HepG2 (cell line): ENCODE results near the gene BRSK2. TPM values are rescaled to one million over a fixed set of nuclear protein-coding genes. Genes with fewer than 3 reads are reported as not detected.

Source experiments
- ATAC-seq: fragments of 200-7000 bp; cut with Tn5 transposase; 3 replicates; pipeline ENCODE4 v1.9.1; 2020; ENCODE audit warnings: mild to moderate bottlenecking, moderate library complexity
- BruUV-seq: library from RNA; stranded (reverse); fragments of 400-500 nt; replicated peaks from 2 replicates; lab custom pipeline; 2021; lab: Mats Ljungman, UMichigan
- CTCF ChIA-PET: fragments of 300-600 bp; formaldehyde crosslinking; extraction: SDS; loops from one replicate; lab custom pipeline; 2021; ENCODE audit warnings: low total read pairs, inconsistent platforms, low intra/inter-chr PET ratio; lab: Yijun Ruan, JAX
- POLR2A ChIA-PET: fragments of 350-600 bp; sonication (Branson Sonifier 250); formaldehyde crosslinking; loops from one replicate; lab custom pipeline; 2020; ENCODE audit warnings: antibody characterized with exemption, inconsistent platforms; lab: Yijun Ruan, JAX
- DNase-seq: peaks from one replicate; pipeline ENCODE4 v3.0.0-alpha.2; 2015; ENCODE audit warnings: low spot score
- FAIRE-seq: peaks from 3 replicates; lab custom pipeline; 2011; peaks lifted over from hg19 to GRCh38; lab: Jason Lieb, UNC
- H2AFZ ChIP-seq: one replicate; pipeline ENCODE4 v1.6.1; 2011; ENCODE audit warnings: low read length, inconsistent platforms
- H3K27ac ChIP-seq: fragments of 300-600 bp; 3 replicates; pipeline ENCODE4 v1.8.0; 2011; ENCODE audit warnings: mixed run types, mild to moderate bottlenecking, mixed read lengths, low read length, inconsistent platforms; ENCODE audit not compliant: insufficient read depth; ENCODE audit errors: extremely low read length
- H3K27me3 ChIP-seq, 2 experiments: fragments of 200-600 bp in 1 of 2; 2 replicates in 1 of 2; 3 replicates in 1 of 2; pipeline versions ENCODE4 v1.6.0 to v1.8.0; 2011; ENCODE audit warnings: low read length in 2 of 2, mild to moderate bottlenecking in 2 of 2, moderate library complexity in 2 of 2, inconsistent platforms in 1 of 2; ENCODE audit not compliant: insufficient read depth in 2 of 2, control insufficient read depth in 1 of 2
- H3K36me3 ChIP-seq, 2 experiments: fragments of 200-600 bp in 1 of 2; replicated peaks in 1 of 2; 2 replicates in 1 of 2; 3 replicates in 1 of 2; pipeline versions ENCODE4 v1.5.1 to v1.8.0; 2011; ENCODE audit warnings: low read length in 2 of 2, inconsistent platforms in 1 of 2; ENCODE audit not compliant: insufficient read depth in 2 of 2, control insufficient read depth in 1 of 2
- H3K4me1 ChIP-seq: 2 replicates; pipeline ENCODE4 v1.5.1; 2012; ENCODE audit warnings: low read length, inconsistent platforms; ENCODE audit not compliant: insufficient read depth
- H3K4me2 ChIP-seq: 2 replicates; pipeline ENCODE4 v1.6.0; 2011; ENCODE audit warnings: low read depth, low read length, inconsistent platforms
- H3K4me3 ChIP-seq, 3 experiments: fragments of 200-600 bp in 1 of 3; sonication (generic), shearing (Covaris generic) in 1 of 3; replicated peaks in 1 of 3; 2 replicates each; pipeline ENCODE4 v1.5.1; 2011 to 2016; ENCODE audit warnings: low read length in 3 of 3, inconsistent platforms in 2 of 3, low read depth in 2 of 3, mild to moderate bottlenecking in 2 of 3, control low read depth in 1 of 3, mixed read lengths in 1 of 3; ENCODE audit not compliant: insufficient read depth in 1 of 3
- H3K79me2 ChIP-seq: one replicate; pipeline ENCODE4 v1.6.1; 2011; ENCODE audit warnings: low read length, inconsistent platforms; ENCODE audit not compliant: insufficient read depth
- H3K9ac ChIP-seq: 2 replicates; pipeline ENCODE4 v1.6.0; 2011; ENCODE audit warnings: mild to moderate bottlenecking, low read depth, low read length, inconsistent platforms; ENCODE audit not compliant: insufficient read depth
- H3K9me3 ChIP-seq: 2 replicates; pipeline ENCODE4 v1.5.1; 2012; ENCODE audit warnings: mild to moderate bottlenecking, low read length
- H4K20me1 ChIP-seq: 2 replicates; pipeline ENCODE4 v1.6.0; 2011; ENCODE audit warnings: inconsistent platforms, mild to moderate bottlenecking, low read length, moderate library complexity; ENCODE audit not compliant: insufficient read depth
- ELF1 ChIP-seq: sonication (generic); formaldehyde crosslinking; IDR thresholded peaks from 2 replicates; pipeline ENCODE4 v1.4.0; 2020; ENCODE audit warnings: missing genetic modification reagents
- GABPA ChIP-seq, 2 experiments: IDR thresholded peaks; 2 replicates each; pipeline ENCODE4 v1.6.1; 2011 to 2016; ENCODE audit warnings: low read depth in 2 of 2, low read length in 1 of 2, missing biosample characterization in 1 of 2, missing genetic modification characterization in 1 of 2
- KAT8 ChIP-seq: IDR thresholded peaks from 2 replicates; pipeline ENCODE4 v1.6.1; 2016; ENCODE audit warnings: missing genetic modification reagents, missing compliant biosample characterization
- MED13 ChIP-seq: sonication (generic); formaldehyde crosslinking; IDR thresholded peaks from 2 replicates; pipeline ENCODE4 v1.5.0; 2020; ENCODE audit warnings: missing genetic modification reagents
- NRL ChIP-seq: sonication (generic); formaldehyde crosslinking; IDR thresholded peaks from 2 replicates; pipeline ENCODE4 v1.5.0; 2020; ENCODE audit warnings: missing genetic modification reagents, mild to moderate bottlenecking, moderate library complexity, borderline replicate concordance
- SYNCRIP ChIP-seq: fragments of 200-400 bp; formaldehyde crosslinking; IDR thresholded peaks from 2 replicates; pipeline ENCODE4 v1.6.1; 2018; ENCODE audit warnings: mild to moderate bottlenecking, low read depth, low read length; ENCODE audit not compliant: insufficient read depth
- THYN1 ChIP-seq: sonication (generic); formaldehyde crosslinking; IDR thresholded peaks from 2 replicates; pipeline ENCODE4 v1.8.1; 2023; ENCODE audit warnings: low read depth, mild to moderate bottlenecking, moderate library complexity, missing genetic modification reagents, borderline replicate concordance
- TIGD3 ChIP-seq: sonication (generic); formaldehyde crosslinking; IDR thresholded peaks from 2 replicates; pipeline ENCODE4 v1.5.1; 2020; ENCODE audit warnings: mild to moderate bottlenecking, missing genetic modification reagents, borderline replicate concordance
- ZNF350 ChIP-seq: sonication (generic); formaldehyde crosslinking; IDR thresholded peaks from 2 replicates; pipeline ENCODE4 v1.4.0; 2020; ENCODE audit warnings: mild to moderate bottlenecking, low read depth, missing genetic modification reagents, borderline replicate concordance
- WGBS: methylation state at CpG from one replicate; pipeline ENCODE4 v1.1.6; 2017; ENCODE audit warnings: low lambda C conversion rate; 5-methylcytosine and 5-hydroxymethylcytosine counted together
- in situ Hi-C: cut with HindIII; loops from 2 replicates; pipeline ENCODE4 v1.10.0; 2017; ENCODE audit warnings: low pct_unique_long_range_greater_than_20kb; ENCODE audit not compliant: extremely low pct_ligation_motif_present
- intact Hi-C: fragments of 100-400 bp; cut with micrococcal nuclease; formaldehyde crosslinking; loops from one replicate; pipeline ENCODE4 v1.10.0; 2022; ENCODE audit not compliant: unreplicated experiment
- polyA plus RNA-seq, 8 experiments: library from polyadenylated mRNA; depleted of rRNA in 3 of 8; stranded (reverse) in 7 of 8; unstranded in 1 of 8; fragments of >200 nt; fragmentation: Illumina TruSeq in 4 of 8; extraction: Trizol in 4 of 8; gene quantifications; 2 replicates each; pipeline versions ENCODE4 v1.2.1 to v1.2.3, GENCODE V29; 2011 to 2016; ENCODE audit warnings: low read depth in 4 of 8, missing spikeins in 1 of 8, mixed read lengths in 1 of 8; ENCODE audit not compliant: insufficient read depth in 1 of 8
- total RNA-seq, 5 experiments: library from RNA; depleted of rRNA; stranded (reverse); fragments of >200 nt; fragmentation: Illumina TruSeq; extraction: Trizol; gene quantifications; 2 replicates each; pipeline ENCODE4 v1.2.3, GENCODE V29; 2016; ENCODE audit warnings: low read depth in 1 of 5
- TF ChIP-seq, protein P1 (sequence below): fragments of 450-650 bp; IDR thresholded peaks from 2 replicates; pipeline ENCODE4 v1.6.1; 2016
- TF ChIP-seq, protein P2 (sequence below): sonication (generic); formaldehyde crosslinking; IDR thresholded peaks from 2 replicates; pipeline ENCODE4 v1.8.0; 2022; ENCODE audit warnings: missing genetic modification reagents, mild to moderate bottlenecking, moderate library complexity, borderline replicate concordance

Gene BRSK2
- total and polyA plus RNA-seq, 2 of the 13 experiments (the other 11 are each of a cell fraction or from before 2014, with no cell fraction given), result 0.74 to 1.1 TPM

DNA sequence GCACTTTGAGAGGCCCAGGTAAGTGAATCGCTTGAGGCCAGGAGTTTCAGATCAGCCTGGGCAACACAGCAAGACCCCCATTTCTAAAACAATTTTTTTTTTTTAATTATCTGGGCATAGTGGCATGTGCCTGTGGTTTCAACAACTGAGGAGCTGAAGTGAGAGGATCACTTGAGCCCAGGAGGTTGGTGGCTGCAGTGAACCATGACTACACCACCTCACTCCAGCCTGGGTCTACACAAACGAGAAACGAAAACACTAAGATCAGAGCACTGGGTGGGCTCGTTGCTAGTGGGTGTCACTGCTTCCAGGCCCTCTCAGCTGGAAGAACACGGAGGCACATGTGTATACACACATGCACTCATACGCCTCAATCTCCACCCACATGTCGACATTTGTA lies 100.9 kb downstream of the BRSK2 start:
- in situ Hi-C loops (no loop called here), intact Hi-C loops (no loop called here)
- ChIA-PET CTCF (no interaction called here), POLR2A (no interaction called here)
- BruUV-seq, result no TSS peak
- H2AFZ ChIP-seq, result no peak overlapping the region
- DNase-seq (no peak), FAIRE-seq (no peak), ATAC-seq (no peak)
- H3K27ac ChIP-seq, result no peak overlapping the region
- TF ChIP-seq, protein P1, sequence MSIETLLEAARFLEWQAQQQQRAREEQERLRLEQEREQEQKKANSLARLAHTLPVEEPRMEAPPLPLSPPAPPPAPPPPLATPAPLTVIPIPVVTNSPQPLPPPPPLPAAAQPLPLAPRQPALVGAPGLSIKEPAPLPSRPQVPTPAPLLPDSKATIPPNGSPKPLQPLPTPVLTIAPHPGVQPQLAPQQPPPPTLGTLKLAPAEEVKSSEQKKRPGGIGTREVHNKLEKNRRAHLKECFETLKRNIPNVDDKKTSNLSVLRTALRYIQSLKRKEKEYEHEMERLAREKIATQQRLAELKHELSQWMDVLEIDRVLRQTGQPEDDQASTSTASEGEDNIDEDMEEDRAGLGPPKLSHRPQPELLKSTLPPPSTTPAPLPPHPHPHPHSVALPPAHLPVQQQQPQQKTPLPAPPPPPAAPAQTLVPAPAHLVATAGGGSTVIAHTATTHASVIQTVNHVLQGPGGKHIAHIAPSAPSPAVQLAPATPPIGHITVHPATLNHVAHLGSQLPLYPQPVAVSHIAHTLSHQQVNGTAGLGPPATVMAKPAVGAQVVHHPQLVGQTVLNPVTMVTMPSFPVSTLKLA, result 0 out of 2 replicates have a peak, but pooled peaks have one; percentile 17
- TF ChIP-seq TIGD3, result no peak
- peaks cover 8% of the 10 kb centered on the region for H3K79me2 ChIP-seq
- no peaks in the 10 kb centered on the region for H3K4me1 ChIP-seq
- no peak overlapping the region for H3K4me2 ChIP-seq
- H3K36me3 ChIP-seq, result no peaks in the 10 kb centered on the region
- peaks cover 12% of the 10 kb centered on the region for H4K20me1 ChIP-seq
- H3K9ac ChIP-seq, result no peak overlapping the region
- no peaks in the 10 kb centered on the region for H3K27me3 ChIP-seq
- WGBS, result 92% methylated on average over 4 of the region's 7 CpGs
- no peak overlapping the region for H3K4me3 ChIP-seq
- no peaks in the 10 kb centered on the region for H3K9me3 ChIP-seq

- no peak for DNase-seq
- H3K9ac ChIP-seq, result no peak overlapping the region
- FAIRE-seq, result no peak
- POLR2A ChIA-PET, result no interaction called here
- H3K9me3 ChIP-seq, result no peaks in the 10 kb centered on the region
- CTCF ChIA-PET, result no interaction called here
- no peaks in the 10 kb centered on the region for H3K4me1 ChIP-seq
- intact Hi-C loops (no loop called here), in situ Hi-C loops (no loop called here)
- no peak overlapping the region for H2AFZ ChIP-seq
- no peak for ATAC-seq
- H3K79me2 ChIP-seq, result peaks cover 11% of the 10 kb centered on the region
- no peak overlapping the region for H3K4me3 ChIP-seq
- H3K27me3 ChIP-seq, result no peaks in the 10 kb centered on the region
- H3K36me3 ChIP-seq, result no peaks in the 10 kb centered on the region
- peaks cover 14% of the 10 kb centered on the region for H4K20me1 ChIP-seq
- 97% methylated on average over 12 of the region's 12 CpGs for WGBS
- no TSS peak for BruUV-seq
- no peak overlapping the region for H3K4me2 ChIP-seq
- no peak overlapping the region for H3K27ac ChIP-seq
- TF ChIP-seq KAT8 (no peak), NRL (CRISPR knock-in tag) (no peak), ZNF350 (no peak), GABPA (IDR thresholded peaks at IDR 0.05; ENCODE audit: low read depth, low read length) (no peak), GABPA (CRISPR knock-in tag; IDR thresholded peaks at IDR 0.05; ENCODE audit: low read depth) (no peak), MED13 (CRISPR knock-in tag) (no peak), THYN1 (CRISPR knock-in tag) (no peak), ELF1 (CRISPR knock-in tag) (no peak), SYNCRIP (no peak)
- TF ChIP-seq, protein P2, sequence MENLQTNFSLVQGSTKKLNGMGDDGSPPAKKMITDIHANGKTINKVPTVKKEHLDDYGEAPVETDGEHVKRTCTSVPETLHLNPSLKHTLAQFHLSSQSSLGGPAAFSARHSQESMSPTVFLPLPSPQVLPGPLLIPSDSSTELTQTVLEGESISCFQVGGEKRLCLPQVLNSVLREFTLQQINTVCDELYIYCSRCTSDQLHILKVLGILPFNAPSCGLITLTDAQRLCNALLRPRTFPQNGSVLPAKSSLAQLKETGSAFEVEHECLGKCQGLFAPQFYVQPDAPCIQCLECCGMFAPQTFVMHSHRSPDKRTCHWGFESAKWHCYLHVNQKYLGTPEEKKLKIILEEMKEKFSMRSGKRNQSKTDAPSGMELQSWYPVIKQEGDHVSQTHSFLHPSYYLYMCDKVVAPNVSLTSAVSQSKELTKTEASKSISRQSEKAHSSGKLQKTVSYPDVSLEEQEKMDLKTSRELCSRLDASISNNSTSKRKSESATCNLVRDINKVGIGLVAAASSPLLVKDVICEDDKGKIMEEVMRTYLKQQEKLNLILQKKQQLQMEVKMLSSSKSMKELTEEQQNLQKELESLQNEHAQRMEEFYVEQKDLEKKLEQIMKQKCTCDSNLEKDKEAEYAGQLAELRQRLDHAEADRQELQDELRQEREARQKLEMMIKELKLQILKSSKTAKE (CRISPR knock-in tag), result 0 out of 2 replicates have a peak, but pooled peaks have one; percentile 11
- TF ChIP-seq, protein P1, result no peak
These were observed 101.6 kb downstream of the BRSK2 start for GRCh38 chr11:1491379-1491778.
